Liver (tissue), 9 donors: ENCODE data around the gene IL1R2. TPM values are rescaled to one million over a fixed set of nuclear protein-coding genes. Genes with fewer than 3 reads are reported as not detected.

Experiments used
- DNase-seq: peaks from one replicate; pipeline ENCODE4 v3.0.0-alpha.2; 2017; ENCODE audit warnings: low spot score
- H3K27ac ChIP-seq, 2 donors: one replicate each; pipeline ENCODE4 v1.7.0; 2013; ENCODE audit warnings: inconsistent platforms in 2 of 2, low read length in 2 of 2, control low read depth in 1 of 2, low read depth in 1 of 2, mild to moderate bottlenecking in 1 of 2
- H3K27me3 ChIP-seq, 4 donors: one replicate each; pipeline versions ENCODE4 v1.6.1 to v1.7.0; 2013; ENCODE audit warnings: low read length in 3 of 4, inconsistent platforms in 1 of 4, mild to moderate bottlenecking in 1 of 4, moderate library complexity in 1 of 4; ENCODE audit not compliant: control insufficient read depth in 4 of 4, insufficient read depth in 4 of 4
- H3K36me3 ChIP-seq, 4 donors: one replicate each; pipeline versions ENCODE4 v1.6.1 to v1.7.0; 2013; ENCODE audit warnings: low read length in 3 of 4, mild to moderate bottlenecking in 3 of 4, low read depth in 1 of 4, moderate library complexity in 1 of 4; ENCODE audit not compliant: control insufficient read depth in 4 of 4, insufficient read depth in 3 of 4
- H3K4me1 ChIP-seq, 4 donors: one replicate each; pipeline versions ENCODE4 v1.6.1 to v1.7.0; 2013; ENCODE audit warnings: low read length in 3 of 4, mild to moderate bottlenecking in 3 of 4, moderate library complexity in 1 of 4; ENCODE audit not compliant: control insufficient read depth in 4 of 4, insufficient read depth in 4 of 4
- H3K4me3 ChIP-seq, 3 donors: one replicate each; pipeline versions ENCODE4 v1.6.1 to v1.7.0; 2013; ENCODE audit warnings: low read length in 3 of 3, control low read depth in 1 of 3, low read depth in 1 of 3, mild to moderate bottlenecking in 1 of 3
- H3K9ac ChIP-seq, 2 donors: one replicate each; pipeline ENCODE4 v1.7.0; 2013; ENCODE audit warnings: low read length in 2 of 2, mild to moderate bottlenecking in 2 of 2, moderate library complexity in 2 of 2, control low read depth in 1 of 2, low read depth in 1 of 2
- H3K9me3 ChIP-seq, 4 donors: one replicate each; pipeline versions ENCODE4 v1.6.1 to v1.7.0; 2013; ENCODE audit warnings: low read length in 3 of 4; ENCODE audit not compliant: control insufficient read depth in 4 of 4
- ATF3 ChIP-seq: IDR thresholded peaks from 2 replicates; pipeline ENCODE4 v1.6.1; 2016; ENCODE audit warnings: antibody characterized with exemption
- CTCF ChIP-seq: fragments of 150-350 bp; IDR thresholded peaks from 2 replicates; pipeline ENCODE4 v1.5.1; 2017; ENCODE audit warnings: improper control_type of control experiment, low read depth, low read length; ENCODE audit not compliant: missing input control
- EGR1 ChIP-seq, 2 donors: IDR thresholded peaks; 2 replicates each; pipeline ENCODE4 v1.6.1; 2016 to 2018; ENCODE audit warnings: antibody characterized with exemption in 2 of 2, low read depth in 2 of 2
- FOXA1 ChIP-seq: IDR thresholded peaks from 2 replicates; pipeline ENCODE4 v1.6.1; 2016; ENCODE audit warnings: antibody characterized with exemption
- FOXA2 ChIP-seq: IDR thresholded peaks from 2 replicates; pipeline ENCODE4 v1.6.1; 2016; ENCODE audit warnings: antibody characterized with exemption
- GABPA ChIP-seq, 2 donors: IDR thresholded peaks in 1 of 2; conservative IDR thresholded peaks in 1 of 2; 2 replicates each; pipeline ENCODE4 v1.6.1; 2016; ENCODE audit warnings: antibody characterized with exemption in 2 of 2, mild to moderate bottlenecking in 1 of 2, moderate library complexity in 1 of 2
- HNF4A ChIP-seq, 2 donors: conservative IDR thresholded peaks; 2 replicates each; pipeline ENCODE4 v1.6.1; 2016; ENCODE audit warnings: antibody characterized with exemption in 2 of 2, mild to moderate bottlenecking in 2 of 2
- HNF4G ChIP-seq: IDR thresholded peaks from 2 replicates; pipeline ENCODE4 v1.6.1; 2016; ENCODE audit warnings: antibody characterized with exemption
- JUND ChIP-seq, 2 donors: IDR thresholded peaks; 2 replicates each; pipeline ENCODE4 v1.6.1; 2016; ENCODE audit warnings: antibody characterized with exemption in 2 of 2
- MAX ChIP-seq: IDR thresholded peaks from 2 replicates; pipeline ENCODE4 v1.6.1; 2016; ENCODE audit warnings: antibody characterized with exemption
- NR2F2 ChIP-seq: IDR thresholded peaks from 2 replicates; pipeline ENCODE4 v1.6.1; 2016; ENCODE audit warnings: antibody characterized with exemption
- RAD21 ChIP-seq, 2 donors: IDR thresholded peaks; 2 replicates each; pipeline ENCODE4 v1.6.1; 2016; ENCODE audit warnings: antibody characterized with exemption in 2 of 2, mild to moderate bottlenecking in 2 of 2
- REST ChIP-seq: IDR thresholded peaks from 2 replicates; pipeline ENCODE4 v1.6.1; 2016; ENCODE audit warnings: antibody characterized with exemption, mild to moderate bottlenecking
- RXRA ChIP-seq, 2 donors: IDR thresholded peaks; 2 replicates each; pipeline ENCODE4 v1.6.1; 2017 to 2018; ENCODE audit warnings: antibody characterized with exemption in 2 of 2, mild to moderate bottlenecking in 1 of 2
- SP1 ChIP-seq: IDR thresholded peaks from 2 replicates; pipeline ENCODE4 v1.6.1; 2018; ENCODE audit warnings: antibody characterized with exemption, mild to moderate bottlenecking
- TAF1 ChIP-seq: conservative IDR thresholded peaks from 2 replicates; pipeline ENCODE4 v1.6.1; 2016; ENCODE audit warnings: antibody characterized with exemption, mild to moderate bottlenecking
- YY1 ChIP-seq: IDR thresholded peaks from 2 replicates; pipeline ENCODE4 v1.6.1; 2016; ENCODE audit warnings: antibody characterized with exemption, mild to moderate bottlenecking
- ZBTB33 ChIP-seq: IDR thresholded peaks from 2 replicates; pipeline ENCODE4 v1.6.1; 2016; ENCODE audit warnings: antibody characterized with exemption
- WGBS: extraction: QIAGEN DNeasy Blood & Tissue Kit; methylation state at CpG from one replicate; pipeline ENCODE4 v1.1.7; 2013; 5-methylcytosine and 5-hydroxymethylcytosine counted together
- polyA plus RNA-seq, 2 donors: library from polyadenylated mRNA; stranded (reverse) in 1 of 2; unstranded in 1 of 2; fragments of 200-250 nt in 1 of 2; fragments of >200 nt in 1 of 2; fragmentation: Nextera tagmentation in 1 of 2; extraction: Ambion mirVana in 1 of 2; gene quantifications; one replicate each; pipeline versions ENCODE4 v1.2.1 to v1.2.3, GENCODE V29; 2013 to 2015
- total RNA-seq, 2 donors: library from RNA; depleted of rRNA; stranded (reverse); fragments of >200 nt; gene quantifications; one replicate each; pipeline ENCODE4 v1.2.3, GENCODE V29; 2014
- donor health status: healthy.
- donor health status: healthy.
- donor health status: healthy.
- donor health status: healthy.
- donor health status: healthy.

Gene IL1R2
- total and polyA plus RNA-seq, 4 donors: 3.7 to 28.2 (median 7.3) TPM

- H3K4me1 ChIP-seq: peaks cover 6 to 48% (median 31%) of the 10 kb centered on the region in 4 donors
Measured at GRCh38 chr2:102053096-102053495, 61.3 kb downstream of the IL1R2 start.

GRCh38 chr2:102055346-102055990 lies 63.7 kb downstream of the IL1R2 start:
- Histone ChIP-seq H3K4me1 (peaks cover 16 to 54% (median 46%) of the 10 kb centered on the region in 4 donors), H3K9me3 (no peaks in the 10 kb centered on the region), H3K4me3 (no peak overlapping the region), H3K27me3 (no peaks in the 10 kb centered on the region), H3K9ac (peak overlapping the region in 1 of 2 donors; percentile 9), H3K27ac (peak overlapping the region; percentile 56 to 59), H3K36me3 (no peaks in the 10 kb centered on the region)
- peak; percentile 17 to 36 for TF ChIP-seq HNF4A (conservative IDR thresholded peaks at IDR 0.05)
- peak in 1 of 2 donors; percentile 18 for TF ChIP-seq RXRA (IDR thresholded peaks at IDR 0.05)
- peak in 1 of 2 donors; percentile 21 for TF ChIP-seq RAD21 (IDR thresholded peaks at IDR 0.05)
- TF ChIP-seq HNF4G: no peak
- peak; percentile 47 for TF ChIP-seq YY1
- TF ChIP-seq MAX: no peak
- WGBS: 38% methylated on average over 5 of the region's 5 CpGs
- DNase-seq: no peak

More at GRCh38 chr2:102053096-102053495, 61.3 kb downstream of the IL1R2 start:
- H3K27ac ChIP-seq: no peak overlapping the region
- WGBS: 86% methylated on average over 8 of the region's 8 CpGs
- no peak for TF ChIP-seq HNF4A (conservative IDR thresholded peaks at IDR 0.05)
- no peak for TF ChIP-seq ATF3
- H3K4me3 ChIP-seq: no peak overlapping the region
- DNase-seq: no peak
- H3K36me3 ChIP-seq: no peaks in the 10 kb centered on the region
- H3K27me3 ChIP-seq: no peaks in the 10 kb centered on the region
- no peaks in the 10 kb centered on the region for H3K9me3 ChIP-seq
- no peak overlapping the region for H3K9ac ChIP-seq

- TF ChIP-seq NR2F2 (no peak), RXRA (IDR thresholded peaks at IDR 0.05) (no peak), FOXA1 (no peak), ATF3 (no peak), JUND (IDR thresholded peaks at IDR 0.05) (no peak), REST (no peak), FOXA2 (no peak), YY1 (no peak), HNF4G (no peak), GABPA (IDR thresholded peaks at IDR 0.05 in 1 of 2, conservative IDR thresholded peaks at IDR 0.05 in 1 of 2) (no peak), SP1 (no peak), EGR1 (IDR thresholded peaks at IDR 0.05; ENCODE audit: low read depth in 2 of 2) (no peak), RAD21 (IDR thresholded peaks at IDR 0.05) (no peak), MAX (no peak), HNF4A (conservative IDR thresholded peaks at IDR 0.05) (no peak), ZBTB33 (no peak), CTCF (no peak), TAF1 (no peak)
- H3K27ac ChIP-seq: peak overlapping the region; percentile 56 to 59
- no peak for DNase-seq
- no peaks in the 10 kb centered on the region for H3K36me3 ChIP-seq
- no peak overlapping the region for H3K4me3 ChIP-seq
- H3K4me1 ChIP-seq: peaks cover 16 to 50% (median 42%) of the 10 kb centered on the region in 4 donors
- no peaks in the 10 kb centered on the region for H3K27me3 ChIP-seq
- 87% methylated on average over 3 of the region's 3 CpGs for WGBS
- no peaks in the 10 kb centered on the region for H3K9me3 ChIP-seq
- peak overlapping the region in 1 of 2 donors; percentile 16 for H3K9ac ChIP-seq
Measured at GRCh38 chr2:102056079-102056581, 64.4 kb downstream of the IL1R2 start.
